Kidney epithelial cell (primary cell): ENCODE measurements around the gene CDC42. TPM values are rescaled to one million over a fixed set of nuclear protein-coding genes. Genes with fewer than 3 reads are reported as not detected.
A peak's percentile ranks its signal among the peaks of the same experiment; 100 is the strongest.

Experiments used
- DNase-seq: peaks from one replicate; pipeline ENCODE4 v3.0.0-alpha.2; 2010; ENCODE audit warnings: low read depth
- H3K27me3 ChIP-seq: 2 replicates; pipeline ENCODE4 v1.6.0; 2011; ENCODE audit warnings: low read length; ENCODE audit not compliant: control insufficient read depth, insufficient read depth
- H3K36me3 ChIP-seq: 2 replicates; pipeline ENCODE4 v1.5.1; 2011; ENCODE audit warnings: low read length; ENCODE audit not compliant: control insufficient read depth, insufficient read depth
- H3K4me3 ChIP-seq: 2 replicates; pipeline ENCODE4 v1.5.1; 2011; ENCODE audit warnings: low read depth, mild to moderate bottlenecking, control low read depth, low read length
- CTCF ChIP-seq: IDR thresholded peaks from 2 replicates; pipeline ENCODE4 v1.5.1; 2011; ENCODE audit warnings: mild to moderate bottlenecking, moderate library complexity, low read length, control low read depth, inconsistent platforms; ENCODE audit not compliant: insufficient read depth, poor library complexity, severe bottlenecking
- total RNA-seq: library from RNA; depleted of rRNA; stranded (reverse); fragments of >200 nt; gene quantifications from 2 replicates; pipeline ENCODE4 v1.2.3, GENCODE V29; 2015

The CDC42 gene
- total RNA-seq, 1 donor from 2014 or later = 327 TPM

GRCh38 chr1:22053861-22054770, 1.6 kb downstream of the CDC42 start:
- no peak for TF ChIP-seq CTCF
- H3K4me3 ChIP-seq = peak overlapping the region; percentile 98
- H3K27me3 ChIP-seq = no peaks in the 10 kb centered on the region
- no peak for DNase-seq
- H3K36me3 ChIP-seq = no peaks in the 10 kb centered on the region

- DNase-seq = no peak
- Histone ChIP-seq H3K4me3 (no peak overlapping the region), H3K36me3 (no peaks in the 10 kb centered on the region), H3K27me3 (no peaks in the 10 kb centered on the region)
- no peak for TF ChIP-seq CTCF
Observed at GRCh38 chr1:22055463-22055862, 3.0 kb downstream of the CDC42 start.

- DNase-seq = no peak
- TF ChIP-seq CTCF = no peak
- Histone ChIP-seq H3K27me3 (no peaks in the 10 kb centered on the region), H3K36me3 (no peaks in the 10 kb centered on the region), H3K4me3 (no peak overlapping the region)
Observed at GRCh38 chr1:22056043-22056442, 3.5 kb downstream of the CDC42 start.

GRCh38 chr1:22056936-22057335, 4.4 kb downstream of the CDC42 start:
- DNase-seq = no peak
- no peak for TF ChIP-seq CTCF
- H3K4me3 ChIP-seq = no peak overlapping the region
- no peaks in the 10 kb centered on the region for H3K27me3 ChIP-seq
- H3K36me3 ChIP-seq = no peaks in the 10 kb centered on the region

GRCh38 chr1:22057861-22058260, 5.4 kb downstream of the CDC42 start:
- no peak for DNase-seq
- TF ChIP-seq CTCF = no peak
- H3K36me3 ChIP-seq = no peaks in the 10 kb centered on the region
- H3K27me3 ChIP-seq = no peaks in the 10 kb centered on the region
- no peak overlapping the region for H3K4me3 ChIP-seq
